SU-DHL-6 (cell line): ENCODE results near the gene F8.
A peak's percentile ranks its signal among the peaks of the same experiment; 100 is the strongest.

ENCODE experiments used
- H2AFZ ChIP-seq: fragments of 200-600 bp; sonication (generic); 2 replicates; pipeline ENCODE4 v1.6.1; 2014; ENCODE audit warnings: low read depth, mild to moderate bottlenecking, moderate library complexity, mixed read lengths, antibody characterized with exemption, low read length; ENCODE audit not compliant: severe bottlenecking
- H3F3A ChIP-seq: fragments of 200-600 bp; shearing (Covaris generic); 2 replicates; pipeline ENCODE4 v1.6.0; 2016; ENCODE audit warnings: antibody characterized with exemption, mild to moderate bottlenecking; ENCODE audit not compliant: insufficient read depth
- H3K27ac ChIP-seq: fragments of 200-600 bp; sonication (generic); 2 replicates; pipeline ENCODE4 v1.5.1; 2016; ENCODE audit warnings: low read depth, mild to moderate bottlenecking, low read length, moderate library complexity, mixed read lengths
- H3K27me3 ChIP-seq: fragments of 200-600 bp; sonication (generic), shearing (Covaris generic); 2 replicates; pipeline ENCODE4 v1.6.0; 2014; ENCODE audit warnings: mild to moderate bottlenecking, low read length
- H3K36me3 ChIP-seq: fragments of 200-600 bp; sonication (generic); 2 replicates; pipeline ENCODE4 v1.6.1; 2014; ENCODE audit warnings: mild to moderate bottlenecking, low read length, mixed read lengths
- H3K4me2 ChIP-seq: fragments of 300-600, 200-600 bp; shearing (Covaris generic), sonication (generic); 2 replicates; pipeline ENCODE4 v1.6.0; 2014; ENCODE audit warnings: low read length, low read depth, mild to moderate bottlenecking; ENCODE audit not compliant: poor library complexity, severe bottlenecking
- H3K4me3 ChIP-seq: fragments of 200-600 bp; sonication (generic); 2 replicates; pipeline ENCODE4 v1.5.1; 2014; ENCODE audit warnings: antibody characterized with exemption, low read length, mild to moderate bottlenecking, mixed read lengths; ENCODE audit not compliant: insufficient read depth, poor library complexity, severe bottlenecking
- H3K79me2 ChIP-seq: fragments of 200-600 bp; sonication (generic); 2 replicates; pipeline ENCODE4 v1.6.1; 2014; ENCODE audit warnings: mild to moderate bottlenecking, low read length, moderate library complexity; ENCODE audit not compliant: insufficient read depth
- H3K9ac ChIP-seq: fragments of 200-600 bp; sonication (generic); 2 replicates; pipeline ENCODE4 v1.7.0; 2014; ENCODE audit warnings: mild to moderate bottlenecking, low read length
- H3K9me2 ChIP-seq: fragments of 200-600 bp; sonication (generic); replicated peaks from 2 replicates; pipeline ENCODE4 v1.6.1; 2014; ENCODE audit warnings: low read length; ENCODE audit not compliant: insufficient read depth
- H3K9me3 ChIP-seq: fragments of 200-600 bp; sonication (generic); 2 replicates; pipeline ENCODE4 v1.6.1; 2014; ENCODE audit warnings: low read length, mixed read lengths; ENCODE audit not compliant: insufficient read depth
- H4K20me1 ChIP-seq: fragments of 200-600 bp; sonication (generic); 2 replicates; pipeline ENCODE4 v1.6.1; 2014; ENCODE audit warnings: low read depth, mild to moderate bottlenecking, antibody characterized with exemption, low read length, moderate library complexity, mixed read lengths
- CTCF ChIP-seq: fragments of 200-600 bp; sonication (generic); IDR thresholded peaks from one replicate; pipeline ENCODE4 v1.5.1; 2017; ENCODE audit warnings: antibody characterized with exemption, mild to moderate bottlenecking, low read length, moderate library complexity; ENCODE audit not compliant: insufficient read depth, poor library complexity, severe bottlenecking
- EZH2phosphoT487 ChIP-seq: fragments of 200-600 bp; sonication (generic), shearing (Covaris generic); conservative IDR thresholded peaks from 2 replicates; pipeline ENCODE4 v1.6.1; 2018; ENCODE audit warnings: mild to moderate bottlenecking, antibody characterized with exemption, low read length, moderate library complexity, mixed read lengths

F8 gene

GRCh38 chrX:155070663-155070974 lies 48.1 kb upstream of the F8 start:
- peaks cover 2% of the 10 kb centered on the region; the same call in 1 of the 2 replicates for H3K36me3 ChIP-seq
- H3F3A ChIP-seq: no peaks in the 10 kb centered on the region
- peak overlapping the region; percentile 95 for H3K4me3 ChIP-seq
- no peaks in the 10 kb centered on the region for H3K9me3 ChIP-seq
- peak overlapping the region; percentile 84 for H3K27ac ChIP-seq
- TF ChIP-seq EZH2phosphoT487: no peak
- no peak for TF ChIP-seq CTCF
- no peaks in the 10 kb centered on the region for H3K9me2 ChIP-seq
- H4K20me1 ChIP-seq: no peaks in the 10 kb centered on the region
- peak overlapping the region; percentile 43 for H2AFZ ChIP-seq
- peak overlapping the region; percentile 96 for H3K9ac ChIP-seq
- peak overlapping the region; percentile 72 for H3K4me2 ChIP-seq
- H3K79me2 ChIP-seq: peaks cover 63% of the 10 kb centered on the region
- no peaks in the 10 kb centered on the region for H3K27me3 ChIP-seq

GRCh38 chrX:155070038-155070437 lies 47.5 kb upstream of the F8 start:
- H2AFZ ChIP-seq: peak overlapping the region; percentile 43

GRCh38 chrX:155069414-155069813 lies 46.9 kb upstream of the F8 start:
- H3F3A ChIP-seq: no peaks in the 10 kb centered on the region
- peaks cover 63% of the 10 kb centered on the region for H3K79me2 ChIP-seq
- H2AFZ ChIP-seq: no peak overlapping the region
- H3K36me3 ChIP-seq: no peaks in the 10 kb centered on the region
- TF ChIP-seq EZH2phosphoT487 (no peak), CTCF (no peak)
- H3K9ac ChIP-seq: peak overlapping the region; percentile 96
- H4K20me1 ChIP-seq: no peaks in the 10 kb centered on the region
- peak overlapping the region; percentile 72 for H3K4me2 ChIP-seq
- no peaks in the 10 kb centered on the region for H3K9me2 ChIP-seq
- H3K27me3 ChIP-seq: no peaks in the 10 kb centered on the region
- H3K4me3 ChIP-seq: peak overlapping the region; percentile 95
- H3K27ac ChIP-seq: no peak overlapping the region
- no peaks in the 10 kb centered on the region for H3K9me3 ChIP-seq

More at GRCh38 chrX:155070038-155070437, 47.5 kb upstream of the F8 start:
- Histone ChIP-seq H3K9me3 (no peaks in the 10 kb centered on the region), H3K4me3 (peak overlapping the region; percentile 95), H3K27me3 (no peaks in the 10 kb centered on the region), H3K9me2 (no peaks in the 10 kb centered on the region), H3K79me2 (peaks cover 63% of the 10 kb centered on the region), H3K4me2 (peak overlapping the region; percentile 72), H3K36me3 (peaks cover 2% of the 10 kb centered on the region; the same call in 1 of the 2 replicates), H3F3A (no peaks in the 10 kb centered on the region), H4K20me1 (no peaks in the 10 kb centered on the region), H3K9ac (peak overlapping the region; percentile 96), H3K27ac (peak overlapping the region; percentile 84)
- no peak for TF ChIP-seq EZH2phosphoT487
- TF ChIP-seq CTCF: no peak
